CD4-positive, alpha-beta memory T cell (primary cell): ENCODE data around the gene ZCCHC2. TPM values are rescaled to one million over a fixed set of nuclear protein-coding genes. Genes with fewer than 3 reads are reported as not detected.

ENCODE experiments used
- CTCF ChIA-PET: fragments of 350-600 bp; sonication (Branson Sonifier 250); formaldehyde crosslinking; loops from one replicate; lab custom pipeline; 2021; ENCODE audit warnings: inconsistent platforms; ENCODE audit not compliant: partially characterized antibody; lab: Charles Lee
- POLR2A ChIA-PET: fragments of 350-600 bp; sonication (Branson Sonifier 250); formaldehyde crosslinking; loops from one replicate; lab custom pipeline; 2021; ENCODE audit not compliant: partially characterized antibody; lab: Charles Lee
- DNase-seq, 5 donors: peaks; one replicate each; pipeline versions ENCODE4 v3.0.0 to v3.0.0-alpha.2; 2020 to 2022; ENCODE audit warnings: mixed read lengths in 1 of 5
- H3K27ac ChIP-seq: one replicate; pipeline ENCODE4 v1.7.0; 2013; ENCODE audit warnings: low read depth, low read length
- H3K27me3 ChIP-seq: 2 replicates; pipeline ENCODE4 v1.7.0; 2013; ENCODE audit warnings: mild to moderate bottlenecking, low read length, moderate library complexity; ENCODE audit not compliant: insufficient read depth
- H3K36me3 ChIP-seq: 2 replicates; pipeline ENCODE4 v1.7.0; 2013; ENCODE audit warnings: mild to moderate bottlenecking, low read length, moderate library complexity; ENCODE audit not compliant: insufficient read depth
- H3K4me1 ChIP-seq: 2 replicates; pipeline ENCODE4 v1.7.0; 2013; ENCODE audit warnings: mild to moderate bottlenecking, low read length, moderate library complexity; ENCODE audit not compliant: insufficient read depth
- H3K4me3 ChIP-seq, 2 donors: one replicate each; pipeline ENCODE4 v1.7.0; 2013; ENCODE audit warnings: low read length in 2 of 2, mild to moderate bottlenecking in 1 of 2
- H3K9me3 ChIP-seq, 2 donors: one replicate each; pipeline ENCODE4 v1.7.0; 2013; ENCODE audit warnings: low read length in 2 of 2, control low read depth in 1 of 2; ENCODE audit not compliant: control insufficient read depth in 1 of 2
- H3K27ac Mint-ChIP-seq, 7 donors: one replicate each; pipeline ENCODE4 v1.8.0; 2020 to 2021; ENCODE audit warnings: mixed read lengths in 7 of 7, mild to moderate bottlenecking in 6 of 7, inconsistent platforms in 3 of 7, moderate library complexity in 3 of 7
- H3K27me3 Mint-ChIP-seq, 2 donors: one replicate each; pipeline ENCODE4 v1.8.0; 2020 to 2021; ENCODE audit warnings: mixed read lengths in 2 of 2
- H3K36me3 Mint-ChIP-seq, 2 donors: one replicate each; pipeline ENCODE4 v1.8.0; 2020 to 2021; ENCODE audit warnings: mixed read lengths in 2 of 2, inconsistent platforms in 1 of 2, mild to moderate bottlenecking in 1 of 2
- H3K4me1 Mint-ChIP-seq, 4 donors: one replicate each; pipeline ENCODE4 v1.8.0; 2020 to 2021; ENCODE audit warnings: mixed read lengths in 4 of 4, mild to moderate bottlenecking in 1 of 4
- H3K4me3 Mint-ChIP-seq, 8 donors: one replicate each; pipeline ENCODE4 v1.8.0; 2020 to 2021; ENCODE audit warnings: mixed read lengths in 8 of 8, mild to moderate bottlenecking in 7 of 8, moderate library complexity in 6 of 8, inconsistent platforms in 3 of 8
- H3K9me3 Mint-ChIP-seq, 8 donors: one replicate each; pipeline ENCODE4 v1.8.0; 2020 to 2021; ENCODE audit warnings: mixed read lengths in 8 of 8, mild to moderate bottlenecking in 5 of 8, inconsistent platforms in 3 of 8, moderate library complexity in 1 of 8
- intact Hi-C: fragments of 100-400 bp; cut with micrococcal nuclease; formaldehyde crosslinking; loops from one replicate; pipeline ENCODE4 v1.15.1; 2023
- polyA plus RNA-seq, 2 donors: library from polyadenylated mRNA; unstranded; fragments of 300-500 nt; fragmentation: Illumina TruSeq; gene quantifications; one replicate each; pipeline ENCODE4 v1.2.3, GENCODE V29; 2021
- total RNA-seq, 2 experiments: library from RNA; stranded (reverse); gene quantifications; one replicate each; pipeline ENCODE4 v1.2.3, GENCODE V29; 2021

Gene ZCCHC2
- total and polyA plus RNA-seq, 4 experiments from 2014 or later: 1.2 to 52.2 (median 27.0) TPM

DNA sequence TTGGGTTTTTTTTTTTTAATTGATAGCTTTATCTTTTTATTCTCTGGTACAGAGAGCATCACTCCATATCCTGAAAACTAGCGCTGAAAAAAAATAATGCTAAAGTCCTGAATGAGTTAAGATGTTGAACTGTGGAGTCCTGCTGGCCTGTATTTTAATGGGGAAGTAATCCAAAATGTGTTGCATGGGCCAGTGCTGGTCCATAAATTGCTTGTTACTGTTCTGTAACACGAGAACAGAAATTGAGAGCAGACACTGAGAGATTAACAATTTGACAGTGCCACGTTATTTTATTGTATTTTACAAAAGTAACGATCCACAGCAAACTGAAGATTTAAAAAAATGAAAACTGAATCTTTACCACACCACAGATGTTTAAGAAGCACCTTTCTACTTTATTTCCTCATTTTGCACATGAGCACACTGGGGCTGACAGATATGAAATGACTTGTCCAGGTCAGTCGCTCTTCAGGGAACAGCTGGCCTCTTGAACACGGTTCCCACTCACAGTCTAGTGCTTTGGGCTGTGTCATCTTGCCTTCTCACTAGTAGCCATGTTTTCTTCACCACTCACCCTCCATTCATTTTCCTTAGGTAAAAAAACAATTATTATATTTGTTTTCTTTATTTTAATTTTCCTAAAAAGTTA, 35.3 kb downstream of the ZCCHC2 start:
- Histone ChIP-seq H3K4me1 (peaks cover 14% of the 10 kb centered on the region), H3K27me3 (no peaks in the 10 kb centered on the region), H3K27ac (no peak overlapping the region), H3K36me3 (peaks cover 49% of the 10 kb centered on the region), H3K9me3 (no peaks in the 10 kb centered on the region), H3K4me3 (no peak overlapping the region)
- DNase-seq: no peak
- peak overlapping the region in 1 of 7 donors; percentile 39 for H3K27ac Mint-ChIP-seq
- peaks cover 66 to 75% of the 10 kb centered on the region in 2 donors for H3K36me3 Mint-ChIP-seq
- H3K27me3 Mint-ChIP-seq: no peaks in the 10 kb centered on the region
- CTCF ChIA-PET: interaction anchor here (1.1 to 1.9 kb wide), 3 partner anchors 26 to 28 kb away, joined by 3 to 7 read pairs (median 6); no protein-coding TSS in a partner anchor
- no peak overlapping the region for H3K4me3 Mint-ChIP-seq
- peaks cover 13 to 24% (median 16%) of the 10 kb centered on the region in 4 donors for H3K4me1 Mint-ChIP-seq
- intact Hi-C loops: no loop called here
- POLR2A ChIA-PET: no interaction called here
- no peaks in the 10 kb centered on the region for H3K9me3 Mint-ChIP-seq

DNA sequence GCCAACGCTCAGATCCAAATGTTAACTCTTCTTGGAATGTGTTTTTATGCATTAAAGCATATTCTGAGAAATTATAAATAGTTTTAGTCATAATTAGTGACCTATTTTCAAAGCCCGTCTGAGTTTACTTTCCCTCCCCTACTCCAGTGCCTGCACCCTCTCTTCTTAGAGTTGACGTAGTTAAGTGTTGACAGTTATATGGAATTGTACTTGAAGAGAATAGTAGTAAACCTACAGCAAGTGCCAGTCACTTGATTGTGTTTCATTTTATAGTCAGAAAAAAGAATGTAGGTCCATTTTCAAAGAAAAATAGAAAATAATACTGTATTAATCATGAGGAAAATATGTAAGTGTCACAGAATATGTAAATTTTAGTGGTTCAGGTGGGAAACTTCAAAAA, 41.2 kb downstream of the ZCCHC2 start:
- H3K36me3 ChIP-seq: peaks cover 55% of the 10 kb centered on the region
- CTCF ChIA-PET: no interaction called here
- no peaks in the 10 kb centered on the region for H3K27me3 Mint-ChIP-seq
- no peak overlapping the region for H3K27ac ChIP-seq
- no peaks in the 10 kb centered on the region for H3K4me1 ChIP-seq
- intact Hi-C loops: no loop called here
- POLR2A ChIA-PET: no interaction called here
- DNase-seq: no peak
- H3K4me3 ChIP-seq: no peak overlapping the region
- H3K4me1 Mint-ChIP-seq: peaks cover 0 to 11% (median 3%) of the 10 kb centered on the region in 4 donors
- no peaks in the 10 kb centered on the region for H3K9me3 Mint-ChIP-seq
- peaks cover 77 to 83% of the 10 kb centered on the region in 2 donors for H3K36me3 Mint-ChIP-seq
- no peak overlapping the region for H3K27ac Mint-ChIP-seq
- no peaks in the 10 kb centered on the region for H3K9me3 ChIP-seq
- no peaks in the 10 kb centered on the region for H3K27me3 ChIP-seq
- H3K4me3 Mint-ChIP-seq: no peak overlapping the region

DNA sequence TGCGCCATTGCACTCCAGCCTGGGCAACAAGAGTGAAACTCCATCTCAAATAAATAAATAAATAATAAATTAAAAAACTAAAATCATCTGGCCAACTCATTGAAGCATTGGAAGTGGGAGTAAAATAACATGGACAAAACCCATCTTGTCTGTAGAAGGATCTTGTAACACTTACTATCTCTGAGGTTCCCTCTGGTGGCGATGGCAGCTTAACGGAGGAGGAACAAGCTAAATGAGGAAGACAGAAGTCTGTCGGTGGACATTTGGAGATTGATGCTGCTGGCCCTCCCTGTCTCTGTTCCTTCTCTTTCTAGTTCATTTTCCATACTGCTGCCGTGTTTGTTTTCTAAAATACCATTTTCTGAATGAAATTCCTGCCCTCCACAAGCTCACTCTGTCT, 43.4 kb downstream of the ZCCHC2 start:
- intact Hi-C loops: loop anchor here (5.0 kb wide), 1 partner anchor 139 kb away; no protein-coding TSS in a partner anchor
- CTCF ChIA-PET: interaction anchor here (1.3 to 2.1 kb wide), 6 partner anchors 11 to 141 kb away, joined by 3 to 6 read pairs (median 4); partner anchors contain the start of gene ZCCHC2
- H3K27me3 ChIP-seq: no peaks in the 10 kb centered on the region
- Mint-ChIP-seq H3K27ac (peak overlapping the region in 4 of 7 donors; percentile 11 to 70 (median 41)), H3K36me3 (peaks cover 76 to 79% of the 10 kb centered on the region in 2 donors), H3K9me3 (no peaks in the 10 kb centered on the region), H3K4me3 (no peak overlapping the region), H3K27me3 (no peaks in the 10 kb centered on the region), H3K4me1 (peaks cover 0 to 7% (median 3%) of the 10 kb centered on the region in 4 donors)
- H3K36me3 ChIP-seq: peaks cover 52% of the 10 kb centered on the region
- POLR2A ChIA-PET: no interaction called here
- H3K27ac ChIP-seq: no peak overlapping the region
- H3K4me3 ChIP-seq: no peak overlapping the region
- DNase-seq: no peak
- H3K9me3 ChIP-seq: no peaks in the 10 kb centered on the region
- no peaks in the 10 kb centered on the region for H3K4me1 ChIP-seq

DNA sequence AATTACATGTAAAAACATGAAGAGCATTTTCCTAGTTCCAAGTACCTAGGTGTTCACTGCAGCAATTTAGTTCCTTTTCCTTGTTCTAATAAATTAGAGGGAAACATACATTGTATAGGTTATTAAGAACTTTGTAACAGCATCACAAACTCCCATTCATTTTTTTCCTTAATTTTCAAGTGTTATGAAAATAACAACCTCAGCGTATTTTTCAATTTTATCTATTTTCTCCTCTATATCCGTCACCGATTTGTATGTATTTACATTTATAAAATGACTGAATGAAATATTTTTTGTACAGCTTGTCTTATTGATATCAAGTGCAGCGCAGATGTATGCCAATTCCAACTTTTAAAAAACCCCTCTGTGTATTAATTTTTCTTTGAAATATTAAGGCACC, 44.0 kb downstream of the ZCCHC2 start:
- ChIA-PET CTCF (interaction anchor here (0.5 to 2.1 kb wide), 10 partner anchors 11 to 141 kb away, joined by 3 to 6 read pairs (median 4); partner anchors contain the start of gene ZCCHC2), POLR2A (interaction anchor here (0.6 kb wide), 1 partner anchor 10 kb away, joined by 3 read pairs; no protein-coding TSS in a partner anchor)
- Histone ChIP-seq H3K4me1 (no peaks in the 10 kb centered on the region), H3K27ac (no peak overlapping the region), H3K36me3 (peaks cover 46% of the 10 kb centered on the region), H3K9me3 (no peaks in the 10 kb centered on the region), H3K27me3 (no peaks in the 10 kb centered on the region), H3K4me3 (no peak overlapping the region)
- no peak overlapping the region for H3K4me3 Mint-ChIP-seq
- no peak for DNase-seq
- peaks cover 0 to 7% (median 3%) of the 10 kb centered on the region in 4 donors for H3K4me1 Mint-ChIP-seq
- H3K9me3 Mint-ChIP-seq: no peaks in the 10 kb centered on the region
- peaks cover 74 to 79% of the 10 kb centered on the region in 2 donors for H3K36me3 Mint-ChIP-seq
- intact Hi-C loops: loop anchor here (5.0 kb wide), 1 partner anchor 140 kb away; no protein-coding TSS in a partner anchor
- H3K27me3 Mint-ChIP-seq: no peaks in the 10 kb centered on the region
- peak overlapping the region in 3 of 7 donors; percentile 35 to 64 (median 46) for H3K27ac Mint-ChIP-seq

DNA sequence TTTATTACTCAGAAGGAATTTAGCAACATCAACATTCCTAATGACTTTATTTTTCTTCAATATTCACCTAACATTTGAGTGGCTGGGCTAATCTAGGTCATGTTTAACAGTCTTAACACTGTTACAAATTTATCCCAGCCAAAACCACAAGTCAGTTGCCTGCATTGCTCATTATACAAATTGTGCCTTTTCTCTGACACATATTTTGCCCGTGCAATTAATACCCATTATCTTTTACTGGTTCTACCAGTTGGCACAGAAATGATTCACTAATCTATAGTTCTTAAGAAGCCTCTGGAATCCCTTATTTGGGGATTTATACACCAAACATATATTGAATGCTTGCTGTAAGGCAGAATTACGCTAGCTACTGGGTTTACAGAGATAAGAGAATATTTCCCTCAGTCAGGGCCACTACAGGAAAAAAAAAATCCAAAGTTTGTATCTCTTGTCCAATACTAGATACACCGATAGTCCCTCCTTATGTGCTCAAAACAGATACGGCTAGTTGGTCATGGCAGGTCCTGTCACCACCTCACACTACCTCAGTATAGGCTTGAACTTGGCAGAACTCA, 46.3 kb downstream of the ZCCHC2 start:
- no peaks in the 10 kb centered on the region for H3K9me3 Mint-ChIP-seq
- H3K27me3 Mint-ChIP-seq: no peaks in the 10 kb centered on the region
- Histone ChIP-seq H3K27me3 (no peaks in the 10 kb centered on the region), H3K4me3 (no peak overlapping the region), H3K9me3 (no peaks in the 10 kb centered on the region), H3K36me3 (peaks cover 46% of the 10 kb centered on the region), H3K27ac (no peak overlapping the region), H3K4me1 (no peaks in the 10 kb centered on the region)
- no peak for DNase-seq
- POLR2A ChIA-PET: interaction anchor here (1.0 kb wide), 1 partner anchor 148 kb away, joined by 3 read pairs; no protein-coding TSS in a partner anchor
- peaks cover 73 to 84% of the 10 kb centered on the region in 2 donors for H3K36me3 Mint-ChIP-seq
- CTCF ChIA-PET: interaction anchor here (0.6 kb wide), 1 partner anchor 408 kb away, joined by 3 read pairs; no protein-coding TSS in a partner anchor
- peaks cover 0 to 7% (median 3%) of the 10 kb centered on the region in 4 donors for H3K4me1 Mint-ChIP-seq
- peak overlapping the region in 1 of 7 donors; percentile 32 for H3K27ac Mint-ChIP-seq
- H3K4me3 Mint-ChIP-seq: no peak overlapping the region
- intact Hi-C loops: loop anchor here (5.0 kb wide), 1 partner anchor 142 kb away; no protein-coding TSS in a partner anchor

DNA sequence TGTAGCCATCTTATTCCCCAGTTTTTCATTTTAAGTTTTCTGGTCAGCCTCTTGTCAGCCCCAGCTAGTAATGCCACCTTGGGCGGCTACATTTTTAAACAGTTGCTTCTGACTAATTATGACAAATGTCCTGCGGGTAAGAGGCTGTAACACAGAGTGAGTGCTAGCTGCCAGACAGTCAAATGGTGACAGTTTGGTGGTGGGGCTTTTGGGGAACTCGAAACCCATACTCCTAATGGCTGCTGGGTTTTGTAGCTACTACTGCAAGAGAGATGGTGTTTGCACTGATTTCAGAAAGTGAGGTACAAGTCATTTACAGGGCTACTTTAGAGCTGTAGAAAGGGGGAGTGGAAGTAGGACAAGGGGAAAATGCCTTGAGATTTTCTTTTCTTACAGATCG, 48.2 kb downstream of the ZCCHC2 start:
- intact Hi-C loops: no loop called here
- Mint-ChIP-seq H3K9me3 (no peaks in the 10 kb centered on the region), H3K4me3 (no peak overlapping the region), H3K36me3 (peaks cover 82 to 87% of the 10 kb centered on the region in 2 donors), H3K4me1 (peaks cover 0 to 7% (median 5%) of the 10 kb centered on the region in 4 donors), H3K27me3 (no peaks in the 10 kb centered on the region), H3K27ac (peak overlapping the region in 5 of 7 donors; percentile 2 to 76 (median 32))
- Histone ChIP-seq H3K27me3 (no peaks in the 10 kb centered on the region), H3K27ac (no peak overlapping the region), H3K4me1 (no peaks in the 10 kb centered on the region), H3K36me3 (peaks cover 48% of the 10 kb centered on the region), H3K4me3 (no peak overlapping the region), H3K9me3 (no peaks in the 10 kb centered on the region)
- CTCF ChIA-PET: interaction anchor here (1.0 to 3.7 kb wide), 5 partner anchors 9 to 145 kb away, joined by 3 to 15 read pairs (median 5); no protein-coding TSS in a partner anchor
- POLR2A ChIA-PET: no interaction called here
- no peak for DNase-seq

DNA sequence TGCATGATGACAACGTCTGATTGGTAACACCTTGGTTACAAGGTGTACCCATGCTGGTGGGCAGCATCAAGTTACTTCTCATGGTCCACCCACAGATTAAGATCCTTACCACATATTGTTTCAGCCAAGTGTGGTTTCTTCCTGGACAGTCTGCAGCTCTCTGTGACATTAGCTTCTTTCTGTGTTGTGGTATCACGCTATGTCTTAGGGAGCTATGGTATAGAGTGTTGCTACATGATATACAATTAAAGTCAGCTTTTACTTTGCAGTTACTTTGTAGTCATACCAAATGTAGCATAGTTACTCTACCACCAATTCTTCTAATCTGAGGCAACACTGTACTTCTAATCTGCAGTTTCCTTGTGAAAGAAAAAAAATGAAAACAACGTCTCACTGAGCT, 48.8 kb downstream of the ZCCHC2 start:
- peak overlapping the region in 4 of 7 donors; percentile 30 to 59 (median 40) for H3K27ac Mint-ChIP-seq
- Histone ChIP-seq H3K4me1 (no peaks in the 10 kb centered on the region), H3K27me3 (no peaks in the 10 kb centered on the region), H3K4me3 (no peak overlapping the region), H3K27ac (no peak overlapping the region), H3K9me3 (no peaks in the 10 kb centered on the region), H3K36me3 (peaks cover 43% of the 10 kb centered on the region)
- intact Hi-C loops: no loop called here
- POLR2A ChIA-PET: no interaction called here
- H3K9me3 Mint-ChIP-seq: no peaks in the 10 kb centered on the region
- no peaks in the 10 kb centered on the region for H3K27me3 Mint-ChIP-seq
- no peak overlapping the region for H3K4me3 Mint-ChIP-seq
- DNase-seq: no peak
- CTCF ChIA-PET: interaction anchor here (0.5 to 3.7 kb wide), 6 partner anchors 10 to 151 kb away, joined by 3 to 15 read pairs (median 4); no protein-coding TSS in a partner anchor
- peaks cover 0 to 8% (median 3%) of the 10 kb centered on the region in 4 donors for H3K4me1 Mint-ChIP-seq
- H3K36me3 Mint-ChIP-seq: peaks cover 82 to 87% of the 10 kb centered on the region in 2 donors
